Sigmoid colon (tissue), 7 donors: ENCODE data around the gene CUZD1. TPM values are rescaled to one million over a fixed set of nuclear protein-coding genes. Genes with fewer than 3 reads are reported as not detected.

Source experiments
- DNase-seq: peaks from one replicate; pipeline ENCODE4 v3.0.0-alpha.2; 2019
- H3K27ac ChIP-seq, 4 donors: fragments of 200-600 bp; sonication (generic); one replicate each; pipeline ENCODE4 v1.5.1; 2016 to 2019; ENCODE audit warnings: mild to moderate bottlenecking in 1 of 4
- H3K27me3 ChIP-seq, 3 donors: fragments of 200-600 bp; sonication (generic); one replicate each; pipeline ENCODE4 v1.5.1; 2019; ENCODE audit warnings: mild to moderate bottlenecking in 1 of 3
- H3K36me3 ChIP-seq, 4 donors: fragments of 200-600 bp; sonication (generic); one replicate each; pipeline ENCODE4 v1.5.1; 2016 to 2019
- H3K4me1 ChIP-seq, 4 donors: fragments of 200-600 bp; sonication (generic); one replicate each; pipeline ENCODE4 v1.5.1; 2017 to 2019
- H3K4me3 ChIP-seq, 4 donors: fragments of 200-600 bp; sonication (generic); one replicate each; pipeline ENCODE4 v1.5.1; 2017 to 2019; ENCODE audit warnings: mild to moderate bottlenecking in 2 of 4, moderate library complexity in 1 of 4
- H3K9me3 ChIP-seq, 4 donors: fragments of 200-600 bp in 3 of 4; sonication (generic) in 3 of 4; one replicate each; pipeline versions ENCODE4 v1.5.1 to v1.6.1; 2013 to 2019
- CTCF ChIP-seq, 4 experiments: fragments of 450-650 bp in 3 of 4; fragments of 200-600 bp in 1 of 4; IDR thresholded peaks; one replicate each; pipeline ENCODE4 v1.5.1; 2016 to 2019; ENCODE audit warnings: antibody characterized with exemption in 4 of 4, mild to moderate bottlenecking in 3 of 4, moderate library complexity in 2 of 4
- EP300 ChIP-seq, 4 donors: sonication (generic); formaldehyde crosslinking; IDR thresholded peaks; one replicate each; pipeline ENCODE4 v1.6.1; 2017; ENCODE audit warnings: antibody characterized with exemption in 4 of 4
- POLR2A ChIP-seq, 2 donors: fragments of 450-650 bp; IDR thresholded peaks; one replicate each; pipeline ENCODE4 v1.6.1; 2016; ENCODE audit warnings: antibody characterized with exemption in 2 of 2, mild to moderate bottlenecking in 2 of 2, moderate library complexity in 2 of 2
- POLR2AphosphoS5 ChIP-seq, 4 donors: sonication (generic); formaldehyde crosslinking; IDR thresholded peaks; one replicate each; pipeline ENCODE4 v1.6.1; 2017; ENCODE audit warnings: antibody characterized with exemption in 4 of 4
- WGBS, 2 donors: extraction: QIAGEN DNeasy Blood & Tissue Kit; methylation state at CpG; one replicate each; pipeline ENCODE4 v1.1.7; 2013; 5-methylcytosine and 5-hydroxymethylcytosine counted together
- intact Hi-C: fragments of 100-400 bp; cut with DNase I; formaldehyde crosslinking; loops from one replicate; pipeline ENCODE4 v1.15.1; 2023
- polyA plus RNA-seq, 3 donors: library from polyadenylated mRNA; stranded (reverse); fragments of 200-250 nt; gene quantifications; one replicate each; pipeline ENCODE4 v1.2.3, GENCODE V29; 2013
- total RNA-seq, 4 donors: library from RNA; depleted of rRNA; stranded (reverse); fragments of >200 nt; gene quantifications; one replicate each; pipeline ENCODE4 v1.1.0, GENCODE V29; 2016
- donor health status: healthy with polysubstance abuse.
- donor health status: Bipolar disorder and iron deficiency.
- donor health status: healthy.

Gene CUZD1
- total and polyA plus RNA-seq, 7 donors, result 0.36 to 4.2 (median 0.60) TPM; not detected in 3

- no peak overlapping the region for H3K27ac ChIP-seq
- H3K4me3 ChIP-seq, result no peak overlapping the region
- H3K36me3 ChIP-seq, result peaks cover 0 to 22% (median 5%) of the 10 kb centered on the region in 4 donors
- H3K9me3 ChIP-seq, result no peaks in the 10 kb centered on the region
- WGBS, 2 donors, result 84 to 91% methylated on average over 3 of the region's 3 CpGs
- intact Hi-C loops, result no loop called here
- H3K4me1 ChIP-seq, result no peaks in the 10 kb centered on the region
- no peak for DNase-seq
- no peaks in the 10 kb centered on the region for H3K27me3 ChIP-seq
- TF ChIP-seq CTCF (IDR thresholded peaks at IDR 0.05) (no peak), POLR2AphosphoS5 (IDR thresholded peaks at IDR 0.05) (no peak), POLR2A (IDR thresholded peaks at IDR 0.05) (no peak), EP300 (IDR thresholded peaks at IDR 0.05) (no peak)
Observed at GRCh38 chr10:122855745-122856144, 10.1 kb upstream of the CUZD1 start.

GRCh38 chr10:122854648-122855047, 9.0 kb upstream of the CUZD1 start:
- Histone ChIP-seq H3K4me1 (no peaks in the 10 kb centered on the region), H3K27ac (no peak overlapping the region), H3K27me3 (no peaks in the 10 kb centered on the region), H3K9me3 (no peaks in the 10 kb centered on the region), H3K36me3 (peaks cover 0 to 22% (median 5%) of the 10 kb centered on the region in 4 donors), H3K4me3 (no peak overlapping the region)
- intact Hi-C loops, result no loop called here
- 94 to 97% methylated on average over 5 of the region's 5 CpGs for WGBS, 2 donors
- DNase-seq, result no peak
- no peak for TF ChIP-seq CTCF (IDR thresholded peaks at IDR 0.05)
- TF ChIP-seq POLR2A (IDR thresholded peaks at IDR 0.05), result no peak
- TF ChIP-seq POLR2AphosphoS5 (IDR thresholded peaks at IDR 0.05), result no peak
- no peak for TF ChIP-seq EP300 (IDR thresholded peaks at IDR 0.05)

GRCh38 chr10:122853665-122854313, 8.1 kb upstream of the CUZD1 start:
- no peak for TF ChIP-seq CTCF (IDR thresholded peaks at IDR 0.05)
- no peak for TF ChIP-seq POLR2AphosphoS5 (IDR thresholded peaks at IDR 0.05)
- no peak for TF ChIP-seq EP300 (IDR thresholded peaks at IDR 0.05)
- TF ChIP-seq POLR2A (IDR thresholded peaks at IDR 0.05), result no peak
- intact Hi-C loops, result no loop called here
- 60 to 86% methylated on average over 1 of the region's 1 CpG for whole genome bisulfite sequencing, 2 donors
- no peaks in the 10 kb centered on the region for H3K9me3 ChIP-seq
- DNase-seq, result no peak
- H3K27me3 ChIP-seq, result no peaks in the 10 kb centered on the region
- H3K4me1 ChIP-seq, result no peaks in the 10 kb centered on the region
- peaks cover 0 to 22% (median 5%) of the 10 kb centered on the region in 4 donors for H3K36me3 ChIP-seq
- H3K4me3 ChIP-seq, result no peak overlapping the region
- H3K27ac ChIP-seq, result no peak overlapping the region

- DNase-seq, result no peak
- H3K27ac ChIP-seq, result no peak overlapping the region
- TF ChIP-seq POLR2A (IDR thresholded peaks at IDR 0.05) (no peak), EP300 (IDR thresholded peaks at IDR 0.05) (no peak), POLR2AphosphoS5 (IDR thresholded peaks at IDR 0.05) (no peak), CTCF (IDR thresholded peaks at IDR 0.05) (no peak)
- peaks cover 0 to 22% (median 5%) of the 10 kb centered on the region in 4 donors for H3K36me3 ChIP-seq
- no peaks in the 10 kb centered on the region for H3K9me3 ChIP-seq
- H3K27me3 ChIP-seq, result no peaks in the 10 kb centered on the region
- WGBS, 2 donors, result 95 to 96% methylated on average over 2 of the region's 2 CpGs
- no peaks in the 10 kb centered on the region for H3K4me1 ChIP-seq
- no peak overlapping the region for H3K4me3 ChIP-seq
- intact Hi-C loops, result no loop called here
Observed at GRCh38 chr10:122852261-122852660, 6.6 kb upstream of the CUZD1 start.
